ENCODE data around the gene TLN1.

The TLN1 gene

DNA sequence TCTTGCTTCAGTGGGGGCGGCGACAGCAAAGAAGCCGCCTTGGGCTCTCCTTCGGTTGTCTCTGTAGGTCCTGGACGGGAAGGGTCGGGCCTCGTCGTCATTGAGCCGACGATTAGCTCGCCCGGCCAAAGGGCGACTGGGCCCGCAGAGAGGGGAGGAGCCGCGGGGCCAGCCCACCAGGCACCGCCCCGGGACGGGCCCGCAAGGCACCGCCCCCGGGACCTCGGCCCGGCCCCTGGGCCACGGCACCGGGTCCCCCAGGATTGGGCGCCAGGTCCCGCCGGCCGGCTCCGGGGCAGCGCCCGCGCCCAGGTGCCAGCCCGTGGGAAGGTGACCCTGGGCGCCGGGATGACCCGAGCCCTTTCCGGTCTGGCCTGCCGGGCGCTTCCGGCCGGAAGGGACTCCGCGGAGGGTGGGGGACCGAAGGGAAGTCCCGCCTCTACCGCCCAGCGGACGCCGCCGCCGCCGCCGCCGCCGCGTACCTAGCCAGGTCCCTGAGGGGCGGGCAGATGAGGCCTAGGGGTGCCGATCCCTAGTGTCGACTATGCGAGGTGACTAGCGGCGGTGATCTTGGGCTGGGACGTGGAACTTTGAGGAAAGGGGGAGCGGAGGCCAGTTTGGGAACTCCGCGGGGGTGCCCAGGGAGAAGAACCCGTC lies 17.0 kb upstream of the TLN1 start, which contains the start of the genes GBA2 and RGP1:
GBA2 (minus strand) TSS at position 371 of the 657 bp plus-strand sequence. CDS start 524 bp downstream, outside the sequence.
RGP1 (plus strand) TSS at position 430 of the 657 bp plus-strand sequence. CDS start 469 bp downstream, outside the sequence.
- H3K4me3 ChIP-seq (replicated peaks; ENCODE audit: low read depth, low read length): peak within 1 kb of the TSS; percentile 94
- DNase-seq (ENCODE audit: low read depth): peak; percentile 67
- TF ChIP-seq, protein P1, sequence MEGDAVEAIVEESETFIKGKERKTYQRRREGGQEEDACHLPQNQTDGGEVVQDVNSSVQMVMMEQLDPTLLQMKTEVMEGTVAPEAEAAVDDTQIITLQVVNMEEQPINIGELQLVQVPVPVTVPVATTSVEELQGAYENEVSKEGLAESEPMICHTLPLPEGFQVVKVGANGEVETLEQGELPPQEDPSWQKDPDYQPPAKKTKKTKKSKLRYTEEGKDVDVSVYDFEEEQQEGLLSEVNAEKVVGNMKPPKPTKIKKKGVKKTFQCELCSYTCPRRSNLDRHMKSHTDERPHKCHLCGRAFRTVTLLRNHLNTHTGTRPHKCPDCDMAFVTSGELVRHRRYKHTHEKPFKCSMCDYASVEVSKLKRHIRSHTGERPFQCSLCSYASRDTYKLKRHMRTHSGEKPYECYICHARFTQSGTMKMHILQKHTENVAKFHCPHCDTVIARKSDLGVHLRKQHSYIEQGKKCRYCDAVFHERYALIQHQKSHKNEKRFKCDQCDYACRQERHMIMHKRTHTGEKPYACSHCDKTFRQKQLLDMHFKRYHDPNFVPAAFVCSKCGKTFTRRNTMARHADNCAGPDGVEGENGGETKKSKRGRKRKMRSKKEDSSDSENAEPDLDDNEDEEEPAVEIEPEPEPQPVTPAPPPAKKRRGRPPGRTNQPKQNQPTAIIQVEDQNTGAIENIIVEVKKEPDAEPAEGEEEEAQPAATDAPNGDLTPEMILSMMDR (IDR thresholded peaks at IDR 0.05; ENCODE audit: low read length, missing control alignments): no peak

DNA sequence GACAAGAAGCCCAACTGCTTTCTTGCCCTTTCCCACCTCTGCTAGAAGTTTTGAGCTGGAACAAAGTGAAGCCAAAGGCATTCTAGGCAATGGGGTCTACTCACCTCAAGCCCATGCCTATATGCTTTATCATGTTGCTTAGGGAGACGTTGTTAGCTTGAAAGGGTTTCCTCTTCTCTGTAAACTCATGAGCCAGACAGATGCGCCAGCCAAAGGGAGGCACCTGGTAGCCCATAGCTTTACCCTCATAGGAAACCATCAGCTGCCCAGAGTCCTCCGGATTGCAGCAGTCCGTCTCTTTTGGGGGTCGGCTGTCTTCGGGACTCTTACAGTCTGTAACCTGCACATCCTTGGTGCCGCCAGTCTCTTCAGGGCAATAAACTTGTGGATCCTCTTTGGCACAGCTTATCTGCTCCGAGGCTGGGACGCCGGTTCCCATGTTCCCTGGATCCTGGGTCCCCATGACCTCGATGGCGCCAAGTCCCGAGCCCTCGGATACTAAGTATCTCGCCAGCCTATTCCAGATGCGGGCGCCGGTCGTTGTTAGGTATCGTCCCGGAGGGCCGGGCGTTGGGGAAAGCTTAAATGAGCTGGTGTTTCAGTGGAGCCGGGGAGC lies 16.4 kb upstream of the TLN1 start:
- no peak for DNase-seq (ENCODE audit: low read depth)
- peak overlapping the region; percentile 94 for H3K4me3 ChIP-seq (replicated peaks; ENCODE audit: low read depth, low read length)
- TF ChIP-seq, protein P1 (IDR thresholded peaks at IDR 0.05; ENCODE audit: low read length, missing control alignments): no peak

DNA sequence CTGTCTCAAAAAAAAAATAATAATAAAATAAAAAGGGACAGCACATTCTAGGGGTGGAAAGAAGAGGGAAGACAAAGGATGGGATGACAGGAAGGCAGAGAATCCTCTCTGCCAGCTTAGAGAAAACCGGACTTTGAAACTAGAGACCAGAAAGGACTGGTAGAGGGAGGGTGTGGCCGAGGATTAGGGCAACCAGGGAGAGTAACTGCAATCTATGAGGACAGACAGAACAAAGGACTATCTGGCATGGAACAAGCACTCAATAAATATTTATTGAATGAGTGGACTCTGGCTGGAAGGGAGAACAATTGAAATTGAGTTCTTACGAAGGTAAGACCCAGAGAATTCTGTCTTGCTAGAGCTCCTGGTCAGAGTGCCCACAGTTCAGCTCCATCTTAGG lies 14.6 kb upstream of the TLN1 start:
- TF ChIP-seq, protein P1 (IDR thresholded peaks at IDR 0.05; ENCODE audit: low read length, missing control alignments): no peak
- peak overlapping the region; percentile 94 for H3K4me3 ChIP-seq (replicated peaks; ENCODE audit: low read depth, low read length)
- DNase-seq (ENCODE audit: low read depth): no peak

DNA sequence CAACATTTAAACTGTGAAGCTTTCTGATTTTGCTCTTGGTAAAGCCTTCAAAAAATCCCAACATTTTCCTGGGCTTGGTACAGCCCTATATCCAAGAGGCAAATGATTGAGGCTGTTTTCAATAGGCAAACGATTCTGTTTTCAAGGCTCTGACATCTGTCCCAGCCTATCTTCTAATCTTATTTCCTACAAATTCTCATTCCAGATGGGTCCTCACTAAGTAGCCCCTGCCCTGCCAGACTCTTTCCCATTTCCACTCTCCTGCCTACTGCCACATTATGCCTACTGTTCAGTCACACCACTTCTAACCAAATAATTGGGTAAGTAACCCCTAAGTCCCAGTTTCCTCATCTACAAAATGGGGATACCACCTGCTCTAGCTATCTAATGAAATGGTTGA lies 13.6 kb upstream of the TLN1 start:
- no peak for DNase-seq (ENCODE audit: low read depth)
- peak overlapping the region; percentile 12 for H3K4me3 ChIP-seq (replicated peaks; ENCODE audit: low read depth, low read length)

DNA sequence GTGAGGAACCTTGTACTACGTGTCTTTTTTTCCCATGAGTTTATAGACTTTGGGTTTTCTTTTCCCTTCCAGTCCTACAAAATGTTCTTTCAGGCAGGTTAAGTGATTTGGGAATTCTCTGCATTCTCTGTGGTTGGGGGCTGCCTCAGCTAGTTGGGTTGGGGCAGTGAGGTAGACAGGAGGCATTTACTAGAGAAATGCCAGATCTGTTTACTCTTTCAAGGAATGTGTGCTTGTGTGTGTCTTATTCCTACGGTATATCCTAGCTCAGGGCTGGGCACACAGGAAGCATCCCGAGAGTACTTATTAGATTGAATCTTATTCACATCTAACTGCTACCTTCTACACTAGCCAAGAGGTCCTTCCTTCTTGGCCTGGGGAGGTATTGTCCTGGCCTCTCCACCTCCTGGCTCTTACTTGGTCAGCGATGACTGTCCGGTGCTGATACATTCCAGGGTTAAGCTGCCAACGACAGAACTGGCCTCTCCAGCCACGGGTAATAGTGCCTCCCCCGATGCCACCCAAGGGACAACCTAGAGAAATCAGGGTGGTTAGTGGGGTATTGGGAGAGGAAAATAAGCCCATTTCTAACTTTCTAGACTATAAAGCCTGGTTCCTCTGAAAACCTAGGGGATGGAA lies 12.0 kb upstream of the TLN1 start:
- H3K4me3 ChIP-seq (replicated peaks; ENCODE audit: low read depth, low read length): no peak overlapping the region
- TF ChIP-seq, protein P1 (IDR thresholded peaks at IDR 0.05; ENCODE audit: low read length, missing control alignments): no peak
- DNase-seq (ENCODE audit: low read depth): no peak

More for the DNA sequence above, 13.6 kb upstream of the TLN1 start:
- TF ChIP-seq, protein P1 (IDR thresholded peaks at IDR 0.05; ENCODE audit: low read length, missing control alignments): no peak

DNA sequence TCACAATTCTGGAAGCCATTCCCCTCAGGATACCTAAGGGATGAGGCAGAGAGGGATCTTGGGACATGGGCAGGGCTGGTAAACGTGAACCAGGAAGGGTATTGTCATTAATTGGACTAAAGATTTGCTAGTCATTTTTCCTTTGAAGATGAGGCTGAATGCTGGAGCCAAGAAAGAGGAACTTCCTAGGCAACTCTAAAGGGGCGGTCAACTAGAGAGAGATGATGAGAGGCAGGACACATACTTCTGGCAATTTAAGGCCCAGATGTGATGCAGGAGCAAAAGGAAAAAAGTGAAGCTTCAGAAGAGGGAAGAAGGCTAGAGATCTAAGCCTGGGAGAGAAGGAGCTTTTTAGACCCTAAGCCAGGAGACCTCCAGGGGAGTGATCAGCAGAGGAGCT lies 11.5 kb upstream of the TLN1 start:
- H3K4me3 ChIP-seq (replicated peaks; ENCODE audit: low read depth, low read length): no peak overlapping the region
- TF ChIP-seq, protein P1 (IDR thresholded peaks at IDR 0.05; ENCODE audit: low read length, missing control alignments): no peak
- no peak for DNase-seq (ENCODE audit: low read depth)

All from fibroblast of pulmonary artery (primary cell).